ENCODE measurements around the gene LFNG.
"Not testable (repeated sequence)": the region's sequence is repeated elsewhere in the genome, so short reads cannot be mapped to it uniquely, and the experiment has no call there.

The LFNG gene

GRCh38 chr7:2526659-2527504 lies 7.3 kb downstream of the LFNG start:
- no peak overlapping the region for H3K4me3 Mint-ChIP-seq
- H3K36me3 Mint-ChIP-seq = no peaks in the 10 kb centered on the region
- peaks cover 66% of the 10 kb centered on the region for H3K4me1 Mint-ChIP-seq
- no peaks in the 10 kb centered on the region for H3K27me3 Mint-ChIP-seq
- H3K27ac Mint-ChIP-seq = no peak overlapping the region
- no peaks in the 10 kb centered on the region for H3K9me3 Mint-ChIP-seq

DNA sequence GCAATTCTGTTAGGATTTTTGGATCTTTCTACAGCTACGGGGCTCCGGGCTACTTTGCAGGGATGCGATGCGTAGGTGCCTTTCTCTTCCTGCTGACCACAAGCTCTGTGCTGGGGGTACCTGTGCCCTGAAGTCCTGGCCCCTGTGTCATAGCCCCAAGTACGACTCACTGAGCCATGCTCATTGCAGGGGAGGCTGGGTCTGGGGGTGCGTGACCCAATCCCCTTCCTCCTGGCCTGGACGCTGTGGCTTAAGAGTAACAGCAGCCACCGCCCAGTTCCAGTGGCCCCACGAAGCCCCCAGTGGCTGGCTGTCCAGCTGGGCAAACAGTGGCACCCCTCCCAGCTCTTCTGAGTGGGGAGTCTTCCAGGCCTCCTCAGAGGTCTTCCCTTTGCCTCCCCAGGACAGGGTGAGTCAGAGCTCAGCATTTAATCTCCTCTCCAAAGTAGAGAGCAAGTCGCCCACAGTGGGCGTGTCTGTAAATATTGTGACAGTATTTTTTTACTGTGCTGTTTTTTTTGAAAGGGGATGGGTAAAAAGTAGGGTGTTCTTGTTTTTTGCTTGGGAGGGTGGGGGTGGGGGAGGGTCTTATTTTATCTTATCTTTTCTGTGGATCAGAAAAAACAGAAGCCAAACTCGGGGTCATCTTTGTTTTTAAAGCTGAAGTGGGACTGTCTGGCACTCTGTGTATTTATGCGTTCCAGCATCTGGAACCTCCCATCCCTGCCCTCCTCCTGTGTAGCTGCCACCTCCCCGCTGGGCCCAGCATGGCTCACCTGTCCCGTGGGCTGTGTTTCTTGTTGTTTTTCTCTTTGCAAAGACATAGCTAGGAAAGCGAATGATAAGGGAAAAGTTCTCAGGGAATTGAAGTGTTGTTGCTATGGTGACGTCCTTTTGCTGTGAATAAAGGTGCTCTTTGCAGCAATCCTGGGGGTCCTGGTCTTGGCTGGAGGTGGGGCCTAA lies 8.2 kb downstream of the LFNG start:
- Mint-ChIP-seq H3K4me3 (peak overlapping the region; percentile 68), H3K27me3 (no peaks in the 10 kb centered on the region), H3K4me1 (peaks cover 59% of the 10 kb centered on the region), H3K27ac (peak overlapping the region; percentile 59), H3K9me3 (no peaks in the 10 kb centered on the region), H3K36me3 (no peaks in the 10 kb centered on the region)

GRCh38 chr7:2528481-2529095 lies 9.0 kb downstream of the LFNG start:
- Mint-ChIP-seq H3K9me3 (no peaks in the 10 kb centered on the region), H3K4me3 (peak overlapping the region; percentile 68), H3K27ac (peak overlapping the region; percentile 59), H3K4me1 (peaks cover 53% of the 10 kb centered on the region), H3K27me3 (no peaks in the 10 kb centered on the region), H3K36me3 (no peaks in the 10 kb centered on the region)

- Mint-ChIP-seq H3K4me3 (peak overlapping the region; percentile 69), H3K4me1 (peaks cover 53% of the 10 kb centered on the region), H3K27ac (peak overlapping the region; percentile 72), H3K36me3 (no peaks in the 10 kb centered on the region), H3K27me3 (no peaks in the 10 kb centered on the region), H3K9me3 (no peaks in the 10 kb centered on the region)
These were observed 9.8 kb downstream of the LFNG start for GRCh38 chr7:2529161-2530070.

GRCh38 chr7:2530071-2530987 lies 10.8 kb downstream of the LFNG start:
- H3K9me3 Mint-ChIP-seq = no peaks in the 10 kb centered on the region
- peak overlapping the region; percentile 86 for H3K27ac Mint-ChIP-seq
- H3K4me3 Mint-ChIP-seq = peak overlapping the region; percentile 69
- no peaks in the 10 kb centered on the region for H3K36me3 Mint-ChIP-seq
- H3K27me3 Mint-ChIP-seq = no peaks in the 10 kb centered on the region
- H3K4me1 Mint-ChIP-seq = peaks cover 53% of the 10 kb centered on the region

- H3K27ac Mint-ChIP-seq, H3K27me3 Mint-ChIP-seq, H3K9me3 Mint-ChIP-seq, H3K36me3 Mint-ChIP-seq: not testable (repeated sequence)
- peaks cover 47% of the 10 kb centered on the region for H3K4me1 Mint-ChIP-seq
- peak overlapping the region; percentile 49 for H3K4me3 Mint-ChIP-seq
These were observed 11.6 kb downstream of the LFNG start for GRCh38 chr7:2530994-2531795.

DNA sequence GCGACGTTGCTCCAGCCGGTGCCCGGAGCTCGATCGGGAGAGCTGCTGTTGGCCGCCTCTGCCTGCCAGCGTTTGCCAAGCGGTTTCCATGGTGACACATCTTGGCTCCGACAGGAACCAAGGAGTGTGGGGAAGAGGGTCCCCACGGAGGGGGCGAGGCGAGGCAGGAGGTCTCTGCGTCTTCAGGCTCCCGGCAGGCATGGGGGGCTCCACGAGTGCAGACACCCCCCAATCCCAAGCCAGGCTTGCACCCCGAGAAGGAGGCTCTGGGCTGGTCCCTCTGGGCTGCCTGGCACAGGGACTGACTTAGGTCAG lies 12.2 kb downstream of the LFNG start:
- not testable (repeated sequence) for H3K9me3 Mint-ChIP-seq, H3K27ac Mint-ChIP-seq, H3K36me3 Mint-ChIP-seq, H3K27me3 Mint-ChIP-seq, H3K4me3 Mint-ChIP-seq
- H3K4me1 Mint-ChIP-seq = peaks cover 42% of the 10 kb centered on the region

DNA sequence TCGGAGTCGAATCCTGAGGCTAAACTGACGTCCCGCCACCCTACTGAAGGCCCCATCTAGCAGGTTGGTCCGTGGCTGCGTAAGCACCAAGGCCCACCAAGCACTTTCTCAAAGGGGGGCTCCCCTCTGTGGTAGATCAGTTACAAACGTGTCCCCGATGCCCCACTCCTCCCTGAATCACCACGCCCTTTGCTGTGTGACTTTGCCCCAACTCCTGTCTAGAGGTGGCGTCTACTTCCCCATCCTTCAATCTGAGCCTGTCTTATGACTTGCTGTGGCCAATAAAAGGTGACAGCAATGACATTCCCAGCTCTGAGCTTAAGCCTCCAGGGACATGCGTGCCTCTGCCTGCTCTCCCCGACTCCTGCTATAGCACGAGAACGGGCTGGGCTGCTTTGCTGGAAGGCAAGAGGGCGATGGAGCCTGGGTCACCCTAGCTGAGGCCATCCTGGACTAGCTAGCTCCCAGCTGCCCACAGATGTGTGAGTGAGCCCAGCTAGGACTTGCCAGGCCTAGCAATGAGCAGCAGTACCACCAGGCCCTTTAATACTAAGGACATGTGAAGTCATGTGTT lies 12.7 kb downstream of the LFNG start:
- Mint-ChIP-seq H3K27ac (peak overlapping the region; percentile 23), H3K4me1 (peaks cover 37% of the 10 kb centered on the region)
- not testable (repeated sequence) for H3K36me3 Mint-ChIP-seq, H3K27me3 Mint-ChIP-seq, H3K4me3 Mint-ChIP-seq, H3K9me3 Mint-ChIP-seq

DNA sequence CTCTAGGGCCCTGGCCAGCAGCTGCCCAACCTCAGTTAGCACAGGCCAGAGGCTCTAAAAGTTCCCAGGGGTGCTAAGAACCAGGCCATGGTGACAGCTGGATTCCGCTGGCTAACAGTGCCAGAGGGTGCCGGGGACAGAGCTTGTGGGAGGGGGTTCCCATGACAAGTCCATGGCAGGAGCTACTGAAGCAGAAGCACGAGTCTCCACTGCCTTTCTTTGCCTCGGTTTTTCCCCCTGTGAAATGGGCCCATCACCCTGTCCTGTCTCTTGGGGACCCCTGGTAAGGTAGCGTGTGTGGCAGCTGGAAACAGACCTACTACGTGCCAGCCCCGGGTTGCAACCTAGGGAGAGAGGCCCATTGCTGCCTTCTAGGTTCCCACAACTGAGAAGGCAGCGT lies 13.2 kb downstream of the LFNG start:
- not testable (repeated sequence) for H3K4me3 Mint-ChIP-seq, H3K9me3 Mint-ChIP-seq, H3K36me3 Mint-ChIP-seq, H3K27me3 Mint-ChIP-seq, H3K27ac Mint-ChIP-seq
- H3K4me1 Mint-ChIP-seq = peaks cover 31% of the 10 kb centered on the region

GRCh38 chr7:2533566-2533965 lies 14.0 kb downstream of the LFNG start:
- not testable (repeated sequence) for H3K4me3 Mint-ChIP-seq, H3K27me3 Mint-ChIP-seq, H3K36me3 Mint-ChIP-seq, H3K9me3 Mint-ChIP-seq, H3K27ac Mint-ChIP-seq
- peaks cover 24% of the 10 kb centered on the region for H3K4me1 Mint-ChIP-seq

GRCh38 chr7:2534214-2534613 lies 14.6 kb downstream of the LFNG start:
- not testable (repeated sequence) for H3K4me3 Mint-ChIP-seq

GRCh38 chr7:2535872-2536627 lies 16.5 kb downstream of the LFNG start:
- not testable (repeated sequence) for H3K27me3 Mint-ChIP-seq, H3K4me3 Mint-ChIP-seq, H3K27ac Mint-ChIP-seq, H3K9me3 Mint-ChIP-seq, H3K4me1 Mint-ChIP-seq, H3K36me3 Mint-ChIP-seq

More at GRCh38 chr7:2534214-2534613, 14.6 kb downstream of the LFNG start:
- not testable (repeated sequence) for H3K27ac Mint-ChIP-seq, H3K27me3 Mint-ChIP-seq, H3K9me3 Mint-ChIP-seq, H3K36me3 Mint-ChIP-seq
- peaks cover 17% of the 10 kb centered on the region for H3K4me1 Mint-ChIP-seq

Measured in activated naive CD4-positive, alpha-beta T cell treated with anti-CD3 and anti-CD28 coated beads, Interleukin-2, amount 50 U/mL, for 24 hours (primary cell).